ENCODE data around the gene PPP1R14B.

DNA sequence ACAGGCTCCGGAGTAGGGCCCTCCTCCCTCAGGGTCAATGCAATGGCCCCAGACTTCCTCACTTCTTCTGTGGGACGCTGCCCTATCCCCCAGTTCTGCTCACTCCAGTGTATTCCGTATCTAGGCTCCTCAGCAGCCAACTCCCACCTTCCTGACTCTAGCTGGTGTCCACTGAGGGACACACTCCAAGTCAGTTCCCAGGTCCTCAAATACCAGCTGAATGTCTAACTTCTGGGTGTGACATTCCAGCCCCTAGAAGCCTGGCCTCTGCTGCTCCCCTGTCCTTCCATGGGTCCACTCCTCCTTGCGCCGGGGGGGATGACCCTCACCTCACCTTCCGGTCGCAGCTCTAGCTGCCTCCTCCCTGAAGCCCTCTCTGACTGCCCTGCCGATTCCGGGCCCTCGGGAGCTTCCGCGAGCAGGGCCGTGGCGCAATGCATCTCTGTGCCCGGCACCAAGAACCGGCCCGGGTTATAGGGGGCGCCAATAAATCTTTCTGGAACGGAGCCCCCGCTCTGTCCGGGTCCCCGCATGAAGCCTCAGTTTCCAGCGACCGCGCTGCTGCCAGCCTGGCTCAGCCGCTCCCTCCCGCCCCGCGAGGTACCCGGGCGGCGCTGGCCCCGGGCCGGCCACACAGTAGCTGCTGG lies 22.3 kb upstream of the PPP1R14B start:
- TF ChIP-seq, protein P1, sequence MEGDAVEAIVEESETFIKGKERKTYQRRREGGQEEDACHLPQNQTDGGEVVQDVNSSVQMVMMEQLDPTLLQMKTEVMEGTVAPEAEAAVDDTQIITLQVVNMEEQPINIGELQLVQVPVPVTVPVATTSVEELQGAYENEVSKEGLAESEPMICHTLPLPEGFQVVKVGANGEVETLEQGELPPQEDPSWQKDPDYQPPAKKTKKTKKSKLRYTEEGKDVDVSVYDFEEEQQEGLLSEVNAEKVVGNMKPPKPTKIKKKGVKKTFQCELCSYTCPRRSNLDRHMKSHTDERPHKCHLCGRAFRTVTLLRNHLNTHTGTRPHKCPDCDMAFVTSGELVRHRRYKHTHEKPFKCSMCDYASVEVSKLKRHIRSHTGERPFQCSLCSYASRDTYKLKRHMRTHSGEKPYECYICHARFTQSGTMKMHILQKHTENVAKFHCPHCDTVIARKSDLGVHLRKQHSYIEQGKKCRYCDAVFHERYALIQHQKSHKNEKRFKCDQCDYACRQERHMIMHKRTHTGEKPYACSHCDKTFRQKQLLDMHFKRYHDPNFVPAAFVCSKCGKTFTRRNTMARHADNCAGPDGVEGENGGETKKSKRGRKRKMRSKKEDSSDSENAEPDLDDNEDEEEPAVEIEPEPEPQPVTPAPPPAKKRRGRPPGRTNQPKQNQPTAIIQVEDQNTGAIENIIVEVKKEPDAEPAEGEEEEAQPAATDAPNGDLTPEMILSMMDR (IDR thresholded peaks at IDR 0.05) = no peak
- TF ChIP-seq POLR2A (IDR thresholded peaks at IDR 0.05) = no peak

All from lower leg skin (tissue), 3 donors.